ENCODE measurements around the gene FAM216B. TPM values are rescaled to one million over a fixed set of nuclear protein-coding genes. Genes with fewer than 3 reads are reported as not detected.
"Not testable (repeated sequence)": the region's sequence is repeated elsewhere in the genome, so short reads cannot be mapped to it uniquely, and the experiment has no call there.

Gene FAM216B
- not detected for total RNA-seq

DNA sequence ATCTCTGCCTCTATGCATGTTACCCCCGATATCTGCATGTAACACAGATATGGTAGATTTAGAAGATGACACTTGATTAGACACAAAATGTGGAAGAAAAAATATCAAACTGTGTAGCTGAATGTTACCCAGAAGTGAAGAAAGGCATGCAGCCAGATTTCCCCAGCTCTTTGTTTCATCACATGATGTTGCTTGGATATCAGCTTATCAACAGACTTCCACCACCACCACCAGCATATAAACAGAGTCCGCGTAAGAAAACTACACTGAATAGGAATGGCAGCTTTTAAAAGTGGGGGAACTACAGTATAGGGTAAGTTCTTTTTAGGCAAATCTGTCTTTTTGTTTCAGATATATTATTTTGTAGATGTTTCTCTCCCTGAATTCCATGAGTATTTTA is at the start of gene FAM216B:
Gene FAM216B (plus strand): TSS at position 233 of the 400 bp plus-strand sequence. CDS start 2,484 bp downstream, outside the sequence.
- DNase-seq = no peak

DNA sequence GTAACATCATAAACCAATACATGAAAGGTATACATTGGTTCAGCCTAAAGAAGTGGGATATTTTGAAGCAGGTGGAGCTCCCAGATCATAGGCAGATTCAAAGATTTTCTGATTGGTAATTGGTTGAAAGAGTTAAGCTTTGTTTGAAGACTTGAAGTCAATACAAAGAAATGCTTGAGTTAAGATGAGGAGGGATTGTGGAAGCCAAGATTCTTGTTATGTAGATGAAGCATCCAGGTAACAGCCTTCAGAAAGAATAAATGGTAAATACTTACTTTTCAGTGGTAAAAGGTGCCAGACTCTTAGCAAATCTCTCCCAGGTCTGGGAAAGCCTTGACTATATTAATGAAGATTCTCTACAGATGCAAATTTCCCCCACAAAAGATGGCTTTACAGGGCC is 49.3 kb upstream of the FAM216B start:
- no peak for DNase-seq

- DNase-seq = no peak
Observed at GRCh38 chr13:42733046-42733445, 48.3 kb upstream of the FAM216B start.

GRCh38 chr13:42735010-42735409 is 46.4 kb upstream of the FAM216B start:
- no peak for DNase-seq

GRCh38 chr13:42740753-42741152 is 40.6 kb upstream of the FAM216B start:
- DNase-seq = no peak

DNA sequence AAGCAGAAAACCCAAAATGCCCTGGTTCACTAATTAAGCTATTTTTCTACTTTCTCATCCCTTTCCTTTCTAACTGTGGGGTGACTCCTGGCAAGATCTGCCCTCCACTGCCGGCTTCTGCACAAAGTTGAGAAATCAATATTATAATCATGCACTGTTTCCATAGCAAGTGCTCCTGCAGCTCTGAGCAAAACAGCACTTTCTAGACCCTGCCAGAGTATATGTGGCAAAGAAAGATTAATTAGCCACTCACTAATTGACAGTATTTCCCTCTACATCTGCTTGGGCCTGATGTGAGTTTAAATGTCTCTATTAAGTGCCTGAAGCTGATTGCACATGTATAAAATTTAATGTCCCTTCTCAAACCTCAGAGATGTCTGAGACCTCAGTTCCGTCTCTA is 39.5 kb upstream of the FAM216B start:
- DNase-seq = no peak

GRCh38 chr13:42745655-42746054 is 35.7 kb upstream of the FAM216B start:
- no peak for DNase-seq

DNA sequence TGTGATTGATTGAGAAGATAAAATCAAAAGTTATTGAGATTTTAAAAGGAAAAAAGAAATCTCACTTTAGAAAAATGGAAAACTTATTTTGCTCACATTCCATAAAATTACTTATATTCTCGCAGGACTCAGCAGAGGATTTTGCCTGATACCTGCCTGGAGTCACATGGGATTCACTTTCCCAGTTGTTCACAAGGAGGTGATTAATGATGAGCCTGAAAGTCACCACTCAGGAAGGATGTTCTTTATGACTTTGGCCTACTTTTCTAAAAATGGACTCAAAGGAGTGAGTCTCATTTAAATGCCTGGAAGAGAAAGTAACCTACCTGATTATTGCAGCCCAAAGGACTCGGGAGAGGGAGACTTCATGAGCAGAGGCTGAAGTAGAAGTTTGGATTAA is 34.5 kb upstream of the FAM216B start:
- no peak for DNase-seq

DNA sequence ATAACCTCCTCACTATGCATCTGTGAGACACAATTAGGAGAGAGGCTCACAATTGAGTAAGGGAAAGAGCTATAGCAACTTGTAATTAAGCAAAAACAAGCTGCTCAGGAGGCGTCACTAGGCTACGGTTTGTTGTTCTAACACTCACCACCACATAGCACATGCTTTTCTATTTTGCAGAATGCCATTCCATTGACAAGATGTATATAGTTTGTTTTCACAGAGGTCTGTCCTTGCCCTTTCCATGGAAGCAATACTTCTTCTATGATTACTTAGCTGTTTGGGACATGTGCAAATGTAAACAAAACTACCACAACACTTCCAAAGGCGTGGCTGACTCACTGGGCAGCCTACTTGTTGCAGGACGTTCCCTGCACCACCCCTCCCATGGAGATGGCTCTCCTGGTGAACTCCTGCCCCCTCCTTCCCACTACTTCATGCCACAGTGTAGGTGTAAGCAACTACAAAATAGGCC is 33.9 kb upstream of the FAM216B start:
- DNase-seq = no peak

GRCh38 chr13:42750794-42751193 is 30.6 kb upstream of the FAM216B start:
- no peak for DNase-seq

DNA sequence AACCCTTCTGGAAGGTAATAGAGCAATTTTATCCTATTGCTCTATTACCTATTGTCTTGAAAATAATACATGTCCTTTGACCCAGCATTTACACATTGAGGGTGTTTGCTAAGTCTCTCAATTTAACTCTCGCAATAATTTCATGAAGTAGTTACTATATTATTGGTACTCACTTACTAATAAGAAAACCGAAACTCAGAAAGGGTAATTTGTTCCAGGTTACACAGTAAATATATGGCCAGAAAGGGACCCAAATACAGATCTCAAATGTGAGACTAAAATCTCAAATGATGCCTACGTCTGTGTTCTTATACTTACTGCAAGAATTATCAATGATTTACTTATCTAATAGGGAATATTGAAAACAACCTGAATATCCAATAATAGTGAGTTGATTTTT is 29.7 kb upstream of the FAM216B start:
- DNase-seq = no peak

GRCh38 chr13:42752731-42753130 is 28.7 kb upstream of the FAM216B start:
- DNase-seq = no peak

DNA sequence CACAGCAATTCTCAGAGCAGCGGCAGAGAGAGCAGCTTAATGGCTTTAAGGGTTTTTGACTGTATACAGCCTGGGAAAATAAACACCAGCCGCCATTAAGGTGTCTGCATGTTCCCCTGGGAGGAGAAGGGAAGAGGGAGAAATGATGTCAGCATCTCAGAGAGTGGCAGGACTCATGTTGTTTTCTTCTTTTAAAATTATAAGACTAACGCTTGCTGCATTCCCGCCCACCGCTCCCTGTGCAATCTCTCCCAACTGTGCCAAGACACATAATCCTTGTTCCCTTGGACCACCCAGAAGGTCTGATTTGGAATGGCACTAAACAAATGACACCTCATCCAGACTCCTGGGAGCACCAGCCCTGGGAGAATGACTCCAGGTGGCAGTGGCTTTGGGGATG is 27.7 kb upstream of the FAM216B start:
- DNase-seq = no peak

DNA sequence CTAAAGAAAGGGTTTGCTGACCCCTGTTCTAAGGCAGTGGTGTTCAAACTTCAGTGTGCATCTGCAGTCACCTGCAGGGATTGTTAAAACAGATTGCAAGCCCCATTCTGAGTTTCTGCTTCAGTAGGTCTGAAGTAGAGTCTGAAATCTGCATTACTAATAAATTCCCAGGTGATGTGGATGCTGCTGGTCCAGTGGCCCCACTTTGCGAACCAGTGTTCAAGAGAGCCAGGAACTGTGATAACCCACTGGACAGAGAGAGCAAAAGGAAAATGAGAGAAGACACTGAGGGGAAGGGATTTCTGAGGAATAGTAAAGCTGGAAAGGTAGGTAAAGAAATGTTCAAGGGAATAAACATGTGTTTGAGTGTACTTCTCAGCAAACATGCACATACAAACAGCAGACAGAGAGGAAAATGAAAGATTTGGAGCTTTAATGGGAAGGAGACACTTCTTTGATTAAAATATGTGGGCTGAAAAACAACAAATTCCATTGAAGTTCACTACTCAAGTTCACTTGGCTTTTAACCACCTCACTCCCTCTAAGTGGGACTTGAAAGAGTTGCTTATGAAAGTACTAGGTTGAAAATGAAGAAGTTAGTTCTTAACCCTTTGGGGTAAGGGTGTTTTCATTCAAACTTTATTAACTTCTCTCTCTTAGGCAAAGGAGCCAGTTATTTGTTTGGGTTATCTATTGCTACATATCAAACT is 26.4 kb upstream of the FAM216B start:
- DNase-seq = no peak

- no peak for DNase-seq
Observed at GRCh38 chr13:42757678-42758420, 23.5 kb upstream of the FAM216B start.

GRCh38 chr13:42758515-42758914 is 22.9 kb upstream of the FAM216B start:
- DNase-seq = no peak

DNA sequence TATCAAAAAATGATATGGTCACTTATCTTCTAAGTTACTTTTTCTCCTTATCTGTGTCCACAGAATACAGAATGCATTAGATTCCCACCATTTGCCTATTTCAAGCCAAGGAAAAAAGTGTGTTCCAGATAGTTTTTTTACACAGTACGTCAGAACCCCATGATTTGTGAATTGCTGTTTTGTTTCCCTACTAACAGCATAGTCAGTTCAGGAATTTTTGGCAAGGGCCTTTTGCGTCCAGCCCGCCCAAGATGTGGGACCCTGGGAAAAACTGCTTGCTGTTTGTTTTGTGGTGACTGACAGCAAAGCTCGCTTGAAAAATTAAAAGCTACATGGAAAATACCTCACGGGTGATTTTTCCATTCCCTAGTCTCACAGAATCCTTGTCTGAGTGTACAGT is 20.4 kb upstream of the FAM216B start:
- DNase-seq = no peak

DNA sequence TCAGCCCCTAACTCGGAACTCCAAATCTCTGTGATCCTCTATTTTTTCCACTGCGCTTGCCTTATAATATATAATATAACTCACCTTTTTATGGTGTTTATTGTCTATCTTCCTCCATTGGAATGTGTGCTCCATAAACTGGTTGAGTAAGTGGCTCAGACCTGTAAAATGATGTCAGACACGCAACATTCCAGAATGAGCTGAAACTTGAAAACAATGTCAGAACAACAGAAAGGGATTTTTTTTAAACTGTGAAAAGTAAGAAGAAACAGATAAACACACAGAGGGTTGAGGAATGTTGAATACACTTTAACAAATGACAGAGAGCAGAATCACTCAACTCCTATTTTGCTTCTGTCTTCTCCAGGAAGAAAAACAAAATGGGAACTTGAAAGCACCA is 19.1 kb upstream of the FAM216B start:
- no peak for DNase-seq

- no peak for DNase-seq
Observed at GRCh38 chr13:42762917-42763316, 18.5 kb upstream of the FAM216B start.

DNA sequence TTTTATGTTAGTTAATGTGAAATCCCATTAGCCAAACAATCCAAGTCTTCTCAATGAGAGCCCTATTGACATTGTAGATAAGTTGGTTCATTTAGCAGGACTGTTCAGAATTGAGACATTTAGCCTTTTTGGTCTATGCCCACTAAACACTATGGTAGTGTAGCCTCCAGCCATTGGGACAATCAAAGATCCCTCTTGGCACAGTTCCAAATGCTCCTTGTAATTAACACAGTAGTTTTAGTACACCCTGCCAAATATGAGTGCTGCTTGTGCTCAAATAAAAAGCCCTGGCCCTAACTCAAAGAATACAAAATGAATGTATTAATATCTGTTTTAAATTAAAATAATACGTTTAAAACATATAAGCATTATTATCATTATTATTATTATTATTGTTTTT is 15.4 kb upstream of the FAM216B start:
- DNase-seq = no peak

DNA sequence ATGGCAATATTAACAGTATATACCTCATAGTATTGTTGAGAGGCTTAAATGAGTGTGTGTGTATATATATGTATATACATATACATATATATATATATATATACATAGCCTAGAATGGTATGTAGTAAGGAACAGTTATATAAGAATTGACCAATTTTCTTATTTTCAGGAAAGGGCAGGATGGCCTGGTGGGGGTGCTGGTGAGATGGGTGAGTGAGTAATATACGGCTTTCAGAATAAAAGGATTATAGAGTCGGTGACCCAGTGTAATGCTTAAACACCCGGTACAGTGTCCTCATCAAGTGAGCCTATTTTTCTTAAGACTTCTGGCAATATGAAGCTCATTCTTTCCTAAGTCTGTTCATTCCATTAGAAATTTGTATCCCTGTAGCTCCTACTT is 11.7 kb upstream of the FAM216B start:
- DNase-seq = no peak

- not testable (repeated sequence) for DNase-seq
Observed at GRCh38 chr13:42776558-42776957, 4.8 kb upstream of the FAM216B start.

DNA sequence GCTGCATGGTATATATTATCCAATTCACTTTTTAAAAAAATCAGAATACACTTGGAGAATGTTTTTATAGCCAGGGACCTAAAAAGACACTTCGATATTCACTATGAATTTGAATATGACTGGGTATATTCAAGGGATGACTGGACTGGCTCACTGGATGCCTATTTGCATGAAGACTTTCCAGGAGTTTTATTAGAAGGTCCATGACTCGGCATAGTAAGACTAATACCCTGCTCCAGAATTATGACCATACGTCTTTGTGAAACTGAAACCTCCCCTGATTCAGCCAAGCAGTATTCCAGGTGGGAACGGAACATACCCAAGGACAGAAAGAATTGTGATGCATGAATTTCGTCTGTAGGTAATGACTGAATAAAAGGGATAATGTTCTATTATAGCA is 3.9 kb upstream of the FAM216B start:
- DNase-seq = no peak

DNA sequence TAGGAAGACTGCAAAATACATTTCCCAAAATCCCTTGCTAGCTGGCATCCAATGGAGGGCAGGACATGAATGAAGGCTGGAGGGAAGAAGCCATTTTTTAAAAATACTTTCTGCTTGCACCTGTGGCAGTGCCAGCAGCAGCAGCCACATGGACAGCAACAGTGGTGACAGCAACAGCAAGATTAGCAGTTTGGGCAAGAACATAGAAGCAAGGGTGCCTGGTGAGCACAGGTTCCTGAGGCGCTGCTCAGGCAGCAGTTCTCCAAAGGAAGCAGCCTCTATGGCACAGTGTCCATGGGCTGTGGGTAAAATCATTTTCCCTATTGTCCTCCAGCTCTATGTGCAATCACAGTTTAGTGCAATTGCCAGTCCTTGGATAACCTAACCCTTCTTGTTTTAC is 1.3 kb upstream of the FAM216B start:
- DNase-seq = no peak
